Prostate gland (tissue), 2 donors: ENCODE measurements around the gene SSBP1.

Experiments
- POLR2A ChIP-seq: fragments of 450-650 bp; IDR thresholded peaks from one replicate; pipeline ENCODE4 v1.6.1; 2016; ENCODE audit warnings: antibody characterized with exemption, mild to moderate bottlenecking
- POLR2AphosphoS5 ChIP-seq: sonication (generic); formaldehyde crosslinking; IDR thresholded peaks from one replicate; pipeline ENCODE4 v1.6.1; 2017; ENCODE audit warnings: antibody characterized with exemption
- TF ChIP-seq, protein P1 (sequence below), 4 experiments: fragments of 200-600 bp in 2 of 4; fragments of 450-650 bp in 2 of 4; sonication (generic) in 2 of 4; IDR thresholded peaks; 1 replicate in 3 of 4; 2 replicates in 1 of 4; pipeline ENCODE4 v1.5.1; 2016 to 2019; ENCODE audit warnings: antibody characterized with exemption in 4 of 4, mild to moderate bottlenecking in 2 of 4, moderate library complexity in 2 of 4

DNA sequence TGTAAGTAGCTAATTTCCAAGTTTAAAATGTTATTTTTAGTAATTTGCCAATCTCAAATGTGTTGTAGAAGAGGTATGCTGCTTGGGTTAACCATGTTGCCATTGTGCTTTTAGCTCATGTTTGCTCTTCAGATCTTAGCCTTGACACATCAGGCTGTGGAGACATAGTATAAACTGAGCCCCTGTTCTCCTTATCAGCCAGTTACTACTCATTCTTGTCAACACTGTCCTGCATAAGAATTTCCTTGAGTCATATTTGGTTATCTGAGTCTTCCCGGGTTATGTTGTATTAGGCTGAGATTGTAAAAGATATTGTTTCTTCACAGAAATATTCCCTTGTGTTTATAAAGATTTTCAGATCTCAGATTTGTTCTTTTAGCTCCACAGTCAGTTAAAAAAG lies 4.1 kb downstream of the SSBP1 start:
- no peak for TF ChIP-seq POLR2AphosphoS5
- TF ChIP-seq, protein P1, sequence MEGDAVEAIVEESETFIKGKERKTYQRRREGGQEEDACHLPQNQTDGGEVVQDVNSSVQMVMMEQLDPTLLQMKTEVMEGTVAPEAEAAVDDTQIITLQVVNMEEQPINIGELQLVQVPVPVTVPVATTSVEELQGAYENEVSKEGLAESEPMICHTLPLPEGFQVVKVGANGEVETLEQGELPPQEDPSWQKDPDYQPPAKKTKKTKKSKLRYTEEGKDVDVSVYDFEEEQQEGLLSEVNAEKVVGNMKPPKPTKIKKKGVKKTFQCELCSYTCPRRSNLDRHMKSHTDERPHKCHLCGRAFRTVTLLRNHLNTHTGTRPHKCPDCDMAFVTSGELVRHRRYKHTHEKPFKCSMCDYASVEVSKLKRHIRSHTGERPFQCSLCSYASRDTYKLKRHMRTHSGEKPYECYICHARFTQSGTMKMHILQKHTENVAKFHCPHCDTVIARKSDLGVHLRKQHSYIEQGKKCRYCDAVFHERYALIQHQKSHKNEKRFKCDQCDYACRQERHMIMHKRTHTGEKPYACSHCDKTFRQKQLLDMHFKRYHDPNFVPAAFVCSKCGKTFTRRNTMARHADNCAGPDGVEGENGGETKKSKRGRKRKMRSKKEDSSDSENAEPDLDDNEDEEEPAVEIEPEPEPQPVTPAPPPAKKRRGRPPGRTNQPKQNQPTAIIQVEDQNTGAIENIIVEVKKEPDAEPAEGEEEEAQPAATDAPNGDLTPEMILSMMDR (IDR thresholded peaks at IDR 0.05) = no peak
- no peak for TF ChIP-seq POLR2A
